ENCODE data around the gene SLC2A10.
"Not testable (repeated sequence)": the region's sequence is repeated elsewhere in the genome, so short reads cannot be mapped to it uniquely, and the experiment has no call there.

SLC2A10 gene

DNA sequence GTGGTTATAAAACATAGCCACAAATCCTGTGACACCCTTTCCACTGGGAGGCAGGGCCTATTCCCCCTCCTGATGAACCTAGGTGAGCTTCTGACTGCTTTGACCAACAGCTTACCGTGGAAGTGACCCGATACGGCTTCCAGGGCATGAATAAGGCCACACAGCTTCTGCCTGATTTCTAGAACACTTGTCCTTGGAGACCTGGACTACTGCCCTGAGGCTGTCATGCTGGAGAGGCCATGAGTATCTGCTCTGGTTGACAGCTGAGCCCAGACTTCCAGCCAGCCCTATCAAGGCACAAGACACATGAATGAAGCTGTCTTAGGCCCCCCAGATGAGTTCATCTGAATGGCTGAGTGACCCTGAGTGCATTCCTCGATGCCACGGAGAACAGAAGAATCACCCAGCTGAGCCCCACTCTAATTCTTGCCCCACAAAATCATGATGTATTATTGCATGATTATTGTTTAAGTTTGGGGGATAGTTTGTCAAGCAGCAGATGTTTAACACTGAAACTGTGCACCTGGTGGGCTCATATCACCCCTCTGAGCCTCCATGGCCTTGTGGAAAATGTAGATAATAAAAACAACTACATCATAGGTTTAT, 36.8 kb upstream of the SLC2A10 start:
- H3K4me3 ChIP-seq (ENCODE audit: low read depth, low read length) = no peak overlapping the region
- H3K4me1 ChIP-seq (ENCODE audit: control insufficient read depth, insufficient read depth, low read length) = peaks cover 8% of the 10 kb centered on the region
- H3K9me3 ChIP-seq (ENCODE audit: control insufficient read depth, insufficient read depth, low read depth, low read length) = peaks cover 33% of the 10 kb centered on the region
- no peak overlapping the region for H3K9ac ChIP-seq (ENCODE audit: low read length)
- H3K36me3 ChIP-seq (ENCODE audit: control insufficient read depth, insufficient read depth, low read length) = peaks cover 11% of the 10 kb centered on the region
- H3K27ac ChIP-seq (ENCODE audit: low read depth, low read length) = no peak overlapping the region
- H3K27me3 ChIP-seq (ENCODE audit: control insufficient read depth, insufficient read depth, low read length) = no peaks in the 10 kb centered on the region

DNA sequence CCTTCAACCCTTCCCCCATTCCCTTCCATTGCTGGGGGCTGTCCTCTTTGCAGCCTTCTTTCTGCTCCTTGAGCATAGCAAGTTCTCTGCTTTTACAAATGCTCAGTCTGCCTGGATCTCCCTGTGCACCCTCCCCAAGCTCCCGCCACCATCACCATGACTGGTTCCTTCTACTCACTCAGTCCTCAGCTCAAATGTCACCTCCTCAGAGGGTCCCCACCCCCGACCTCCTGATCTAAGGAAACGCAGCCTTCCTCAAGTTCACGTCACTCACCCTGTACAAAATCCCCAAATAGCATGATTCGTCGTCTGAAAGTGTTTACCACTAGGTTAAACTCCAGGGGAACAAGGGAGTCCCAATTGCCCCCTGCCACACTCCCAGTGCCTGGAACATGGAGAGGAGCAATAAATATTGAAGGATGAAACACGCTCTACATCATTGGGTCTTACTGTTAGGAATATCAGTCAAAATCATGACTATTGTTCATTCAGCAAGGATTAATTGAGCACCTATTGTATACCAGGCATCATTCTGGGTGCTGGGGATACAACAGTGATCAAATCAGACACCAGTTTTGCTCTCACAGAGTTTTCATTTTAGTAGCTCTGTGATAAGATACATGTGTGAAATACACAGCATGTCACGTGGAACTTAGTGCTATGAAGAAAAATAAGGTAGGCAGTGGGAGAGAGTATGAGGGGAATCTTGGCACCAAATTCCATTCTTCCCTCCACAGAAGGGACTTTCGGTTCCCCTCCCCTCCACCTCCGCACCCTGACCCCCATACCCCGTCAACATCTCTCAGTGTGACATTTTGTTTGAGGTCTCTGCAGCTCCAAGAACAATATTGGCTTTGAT, 35.8 kb upstream of the SLC2A10 start:
- H3K36me3 ChIP-seq (ENCODE audit: control insufficient read depth, insufficient read depth, low read length) = peaks cover 11% of the 10 kb centered on the region
- H3K9ac ChIP-seq (ENCODE audit: low read length) = no peak overlapping the region
- peaks cover 8% of the 10 kb centered on the region for H3K4me1 ChIP-seq (ENCODE audit: control insufficient read depth, insufficient read depth, low read length)
- H3K4me3 ChIP-seq (ENCODE audit: low read depth, low read length) = no peak overlapping the region
- H3K27me3 ChIP-seq (ENCODE audit: control insufficient read depth, insufficient read depth, low read length) = no peaks in the 10 kb centered on the region
- no peak overlapping the region for H3K27ac ChIP-seq (ENCODE audit: low read depth, low read length)
- peaks cover 33% of the 10 kb centered on the region for H3K9me3 ChIP-seq (ENCODE audit: control insufficient read depth, insufficient read depth, low read depth, low read length)

DNA sequence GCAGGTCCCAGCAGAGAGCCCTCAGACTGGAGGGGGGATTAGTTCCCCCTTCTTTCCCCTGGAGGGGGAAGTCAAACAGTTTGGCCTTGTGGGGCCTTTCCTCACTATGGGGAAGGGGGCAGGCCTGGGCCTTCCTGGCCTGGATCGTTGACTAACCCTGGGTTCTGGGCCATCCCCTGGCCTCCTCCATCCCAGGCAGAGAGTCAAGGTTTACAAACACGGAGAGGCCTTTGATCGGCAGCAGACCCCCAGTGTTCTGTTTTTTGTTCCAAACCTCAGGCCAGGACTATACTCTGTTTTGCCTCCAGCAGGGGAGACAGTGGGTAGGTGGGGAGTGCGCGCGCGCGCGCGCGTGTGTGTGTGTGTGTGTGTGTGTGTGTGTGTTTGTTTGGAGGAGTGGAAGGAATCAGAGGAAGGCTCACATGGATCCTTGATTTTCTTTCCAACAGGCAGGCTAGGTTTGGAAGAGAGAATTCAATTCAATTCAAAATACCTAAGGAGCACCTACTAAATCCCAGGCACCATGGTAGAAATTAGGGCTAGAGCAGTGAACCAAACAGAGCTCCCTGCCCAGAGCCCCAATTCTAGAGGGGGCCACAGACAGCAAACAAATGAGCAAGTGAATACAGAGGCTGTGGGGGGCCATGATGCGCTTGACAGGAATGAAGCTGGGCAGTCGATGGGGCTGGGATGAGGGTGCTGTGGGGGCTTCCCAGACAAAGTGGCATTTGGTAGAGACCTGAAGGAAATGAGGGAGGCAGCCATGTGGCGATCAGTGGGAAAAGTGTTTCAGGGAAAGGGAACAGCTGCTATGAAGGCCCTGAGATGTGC, 35.0 kb upstream of the SLC2A10 start:
- Histone ChIP-seq H3K27me3 (ENCODE audit: control insufficient read depth, insufficient read depth, low read length) (no peaks in the 10 kb centered on the region), H3K4me1 (ENCODE audit: control insufficient read depth, insufficient read depth, low read length) (peaks cover 8% of the 10 kb centered on the region), H3K27ac (ENCODE audit: low read depth, low read length) (no peak overlapping the region), H3K9ac (ENCODE audit: low read length) (no peak overlapping the region), H3K36me3 (ENCODE audit: control insufficient read depth, insufficient read depth, low read length) (peaks cover 5% of the 10 kb centered on the region), H3K4me3 (ENCODE audit: low read depth, low read length) (no peak overlapping the region), H3K9me3 (ENCODE audit: control insufficient read depth, insufficient read depth, low read depth, low read length) (peaks cover 33% of the 10 kb centered on the region)

DNA sequence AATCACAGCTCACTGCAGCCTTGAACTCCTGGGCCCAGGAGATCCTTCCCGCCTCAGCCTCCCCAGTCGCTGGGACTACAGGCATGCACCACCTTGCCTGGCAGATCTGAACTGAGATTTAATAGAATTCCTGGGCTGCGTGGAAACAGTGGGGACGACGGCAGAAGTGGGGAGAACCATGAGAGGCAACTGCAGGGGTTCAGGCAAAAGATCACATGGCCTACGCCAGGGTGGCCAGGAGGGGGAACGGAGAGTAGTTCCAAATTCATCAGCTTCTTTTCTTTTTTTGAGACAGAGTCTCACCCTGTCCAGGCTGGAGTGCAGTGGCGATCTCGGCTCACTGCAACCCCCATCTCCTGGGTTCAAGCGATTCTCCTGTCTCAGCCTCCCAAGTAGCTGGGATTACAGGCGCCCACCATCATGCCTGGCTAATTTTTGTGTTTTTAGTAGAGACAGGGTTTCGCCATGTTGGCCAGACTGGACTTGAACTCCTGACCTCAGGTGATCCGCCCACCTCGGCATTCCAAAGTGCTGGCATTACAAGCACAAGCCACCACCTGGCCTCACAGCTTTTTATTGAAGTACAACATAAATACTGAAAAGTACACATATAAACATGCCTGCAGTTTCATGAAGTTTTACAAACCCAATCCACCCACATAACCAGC, 32.7 kb upstream of the SLC2A10 start:
- Histone ChIP-seq H3K36me3 (ENCODE audit: control insufficient read depth, insufficient read depth, low read length) (peaks cover 10% of the 10 kb centered on the region), H3K4me1 (ENCODE audit: control insufficient read depth, insufficient read depth, low read length) (peaks cover 15% of the 10 kb centered on the region), H3K9me3 (ENCODE audit: control insufficient read depth, insufficient read depth, low read depth, low read length) (peaks cover 13% of the 10 kb centered on the region)
- H3K27me3 ChIP-seq (ENCODE audit: control insufficient read depth, insufficient read depth, low read length); H3K9ac ChIP-seq (ENCODE audit: low read length); H3K27ac ChIP-seq (ENCODE audit: low read depth, low read length); H3K4me3 ChIP-seq (ENCODE audit: low read depth, low read length): not testable (repeated sequence)

DNA sequence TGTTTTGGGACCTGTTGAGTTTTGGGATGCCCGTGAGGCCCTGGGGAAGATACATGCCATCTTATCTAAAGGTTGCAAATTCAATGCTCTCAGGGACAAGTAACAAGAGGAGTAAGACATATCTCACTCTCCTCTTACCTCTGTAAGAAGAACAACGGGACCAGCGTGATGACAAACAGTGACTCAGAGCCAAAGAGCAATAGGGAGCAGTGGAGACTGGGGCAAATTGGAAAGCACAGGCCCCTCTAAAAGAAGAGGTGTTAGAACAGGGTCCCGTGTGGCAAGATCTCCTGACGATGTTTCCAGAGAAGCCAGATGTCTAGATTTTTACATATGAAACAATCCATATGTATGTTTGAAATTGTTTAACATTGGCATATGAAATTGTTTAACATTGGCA, 31.8 kb upstream of the SLC2A10 start:
- Histone ChIP-seq H3K27me3 (ENCODE audit: control insufficient read depth, insufficient read depth, low read length) (no peaks in the 10 kb centered on the region), H3K4me3 (ENCODE audit: low read depth, low read length) (no peak overlapping the region), H3K27ac (ENCODE audit: low read depth, low read length) (no peak overlapping the region), H3K9ac (ENCODE audit: low read length) (no peak overlapping the region), H3K36me3 (ENCODE audit: control insufficient read depth, insufficient read depth, low read length) (peaks cover 10% of the 10 kb centered on the region), H3K9me3 (ENCODE audit: control insufficient read depth, insufficient read depth, low read depth, low read length) (peaks cover 7% of the 10 kb centered on the region), H3K4me1 (ENCODE audit: control insufficient read depth, insufficient read depth, low read length) (peaks cover 23% of the 10 kb centered on the region)

DNA sequence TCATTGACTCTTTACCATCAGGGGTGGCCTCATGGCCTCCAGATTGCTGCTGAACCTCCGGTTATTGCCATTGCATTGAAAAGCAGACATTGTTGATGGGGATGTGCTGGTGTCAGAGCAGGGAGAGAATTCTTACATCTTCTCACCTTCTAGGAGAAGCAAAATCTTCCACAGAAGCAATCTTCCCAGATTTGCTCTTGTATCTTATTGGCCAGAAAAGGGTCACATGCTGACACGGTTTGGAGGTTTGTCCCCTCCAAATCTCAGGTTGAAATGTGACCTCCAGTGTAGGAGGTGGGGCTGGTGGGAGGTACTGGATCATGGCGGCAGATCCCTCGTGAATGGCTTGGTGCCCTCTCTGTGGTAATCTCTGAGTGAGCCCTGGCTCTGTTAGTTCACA, 30.9 kb upstream of the SLC2A10 start:
- Histone ChIP-seq H3K27ac (ENCODE audit: low read depth, low read length) (no peak overlapping the region), H3K4me1 (ENCODE audit: control insufficient read depth, insufficient read depth, low read length) (peaks cover 32% of the 10 kb centered on the region), H3K36me3 (ENCODE audit: control insufficient read depth, insufficient read depth, low read length) (peaks cover 10% of the 10 kb centered on the region), H3K9ac (ENCODE audit: low read length) (no peak overlapping the region), H3K4me3 (ENCODE audit: low read depth, low read length) (no peak overlapping the region), H3K9me3 (ENCODE audit: control insufficient read depth, insufficient read depth, low read depth, low read length) (no peaks in the 10 kb centered on the region), H3K27me3 (ENCODE audit: control insufficient read depth, insufficient read depth, low read length) (no peaks in the 10 kb centered on the region)

DNA sequence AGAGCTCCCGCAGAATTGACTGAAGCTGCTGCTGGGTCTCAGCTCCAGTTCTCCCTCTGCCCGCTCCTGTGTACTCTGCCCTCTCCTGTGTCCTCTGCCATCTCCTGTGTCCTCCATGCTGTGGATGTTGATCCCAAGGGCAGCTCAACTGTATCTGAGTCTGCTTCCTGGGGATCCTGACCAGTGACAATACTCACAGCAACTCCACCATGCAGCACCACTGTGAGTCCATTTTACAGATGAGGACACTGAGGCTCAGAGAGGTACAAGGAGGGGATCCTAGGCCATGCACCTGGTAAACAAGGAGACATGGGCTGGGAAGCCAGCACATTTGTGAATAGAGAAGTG, 28.8 kb upstream of the SLC2A10 start:
- H3K36me3 ChIP-seq (ENCODE audit: control insufficient read depth, insufficient read depth, low read length) = peaks cover 20% of the 10 kb centered on the region
- H3K9ac ChIP-seq (ENCODE audit: low read length) = no peak overlapping the region
- H3K9me3 ChIP-seq (ENCODE audit: control insufficient read depth, insufficient read depth, low read depth, low read length) = no peaks in the 10 kb centered on the region
- no peaks in the 10 kb centered on the region for H3K27me3 ChIP-seq (ENCODE audit: control insufficient read depth, insufficient read depth, low read length)
- peaks cover 29% of the 10 kb centered on the region for H3K4me1 ChIP-seq (ENCODE audit: control insufficient read depth, insufficient read depth, low read length)
- no peak overlapping the region for H3K27ac ChIP-seq (ENCODE audit: low read depth, low read length)
- H3K4me3 ChIP-seq (ENCODE audit: low read depth, low read length) = no peak overlapping the region

DNA sequence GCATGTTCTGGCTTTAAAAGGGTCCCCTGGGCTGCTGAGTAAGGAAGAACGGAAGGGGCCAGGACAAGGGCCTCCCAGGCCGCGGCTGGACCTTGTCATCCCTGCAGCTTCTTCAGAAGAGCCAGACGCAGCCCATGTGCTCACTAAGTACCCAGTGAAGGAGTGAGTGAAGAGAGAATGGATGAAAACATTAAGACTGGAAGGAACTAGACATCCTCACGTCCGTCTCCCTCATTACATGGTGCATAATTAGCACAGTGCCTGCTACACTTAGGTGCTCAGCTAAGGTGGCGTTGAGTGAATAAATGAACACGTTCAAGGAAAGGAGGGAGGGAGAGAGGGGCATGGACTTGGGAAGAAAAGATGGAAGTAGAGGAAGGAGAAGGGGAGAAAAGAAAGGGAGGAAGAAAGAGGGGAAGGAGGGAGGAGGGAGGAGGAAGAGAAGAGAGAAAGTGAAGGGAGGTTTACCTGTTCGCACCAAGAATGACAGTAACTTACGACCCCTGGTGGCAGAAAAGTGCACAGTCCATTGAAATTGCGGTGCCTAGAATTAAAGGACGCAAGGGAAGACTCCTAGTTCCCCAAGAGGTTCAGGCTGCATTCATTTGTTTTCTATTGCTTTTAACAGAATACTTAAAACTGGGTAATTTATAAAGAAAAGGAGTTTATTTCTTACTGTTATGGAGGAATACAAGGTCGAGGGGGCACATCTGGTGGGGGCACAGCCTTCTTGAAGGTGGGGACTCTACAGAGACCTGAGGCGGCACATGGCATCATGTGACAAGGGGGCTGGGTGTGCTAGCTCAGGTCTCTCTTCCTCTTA, 28.2 kb upstream of the SLC2A10 start:
- H3K4me1 ChIP-seq (ENCODE audit: control insufficient read depth, insufficient read depth, low read length) = peaks cover 29% of the 10 kb centered on the region
- H3K9me3 ChIP-seq (ENCODE audit: control insufficient read depth, insufficient read depth, low read depth, low read length) = no peaks in the 10 kb centered on the region
- H3K27ac ChIP-seq (ENCODE audit: low read depth, low read length) = no peak overlapping the region
- no peak overlapping the region for H3K4me3 ChIP-seq (ENCODE audit: low read depth, low read length)
- no peaks in the 10 kb centered on the region for H3K27me3 ChIP-seq (ENCODE audit: control insufficient read depth, insufficient read depth, low read length)
- H3K36me3 ChIP-seq (ENCODE audit: control insufficient read depth, insufficient read depth, low read length) = peaks cover 26% of the 10 kb centered on the region
- no peak overlapping the region for H3K9ac ChIP-seq (ENCODE audit: low read length)

DNA sequence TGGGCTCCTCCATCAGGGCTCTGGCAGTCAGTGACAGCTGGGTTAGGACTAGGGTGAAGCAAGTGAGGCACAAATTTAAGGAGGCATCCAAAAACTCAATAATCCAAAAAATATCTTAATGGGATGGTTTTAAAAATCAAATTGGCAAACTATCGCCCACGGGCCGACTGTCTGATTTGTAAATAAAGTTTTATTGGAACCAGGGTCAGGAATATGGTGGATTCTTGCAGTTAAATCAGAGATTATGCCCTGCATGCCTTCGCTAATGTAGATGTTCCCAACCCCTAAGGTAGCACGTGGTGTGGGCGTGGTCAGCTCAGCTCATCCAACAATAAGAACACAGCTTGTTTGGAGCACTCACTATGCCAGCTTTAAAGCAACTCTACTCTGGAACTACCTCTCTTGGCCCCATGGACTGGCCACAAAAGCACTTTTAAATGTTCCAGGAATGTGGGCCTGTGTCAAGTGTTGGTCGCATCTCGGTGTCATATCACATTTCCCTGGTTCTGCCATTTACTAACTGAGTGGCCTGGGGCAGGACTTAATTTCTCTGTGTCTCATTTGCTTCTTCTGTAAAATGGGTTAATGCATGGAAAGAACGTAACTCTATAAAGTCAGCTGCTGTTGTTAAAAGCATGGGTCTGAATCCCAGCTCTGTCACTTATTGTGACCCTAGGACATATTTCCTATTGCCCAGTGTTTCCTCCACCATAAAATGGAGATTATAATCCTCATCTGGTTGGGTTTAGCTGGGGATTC, 27.2 kb upstream of the SLC2A10 start:
- no peak overlapping the region for H3K9ac ChIP-seq (ENCODE audit: low read length)
- no peaks in the 10 kb centered on the region for H3K27me3 ChIP-seq (ENCODE audit: control insufficient read depth, insufficient read depth, low read length)
- peaks cover 33% of the 10 kb centered on the region for H3K36me3 ChIP-seq (ENCODE audit: control insufficient read depth, insufficient read depth, low read length)
- no peak overlapping the region for H3K27ac ChIP-seq (ENCODE audit: low read depth, low read length)
- no peak overlapping the region for H3K4me3 ChIP-seq (ENCODE audit: low read depth, low read length)
- no peaks in the 10 kb centered on the region for H3K9me3 ChIP-seq (ENCODE audit: control insufficient read depth, insufficient read depth, low read depth, low read length)
- H3K4me1 ChIP-seq (ENCODE audit: control insufficient read depth, insufficient read depth, low read length) = peaks cover 29% of the 10 kb centered on the region
